ENCODE results near the gene SYNPR. TPM values are rescaled to one million over a fixed set of nuclear protein-coding genes. Genes with fewer than 3 reads are reported as not detected.

The SYNPR gene
- total RNA-seq, 1 experiment from 2014 or later: not detected

- Histone ChIP-seq H3K27me3 (ENCODE audit: low read length) (no peaks in the 10 kb centered on the region), H3K79me2 (ENCODE audit: low read length) (no peaks in the 10 kb centered on the region), H3K4me2 (ENCODE audit: low read length) (no peak overlapping the region), H2AFZ (ENCODE audit: low read length) (no peak overlapping the region), H3K9me3 (ENCODE audit: low read length) (no peaks in the 10 kb centered on the region), H3K36me3 (ENCODE audit: low read depth, low read length) (no peaks in the 10 kb centered on the region), H3F3A (ENCODE audit: low read length, unreplicated experiment) (no peaks in the 10 kb centered on the region), H4K20me1 (ENCODE audit: low read length) (no peaks in the 10 kb centered on the region), H3K4me1 (ENCODE audit: insufficient read depth, low read length) (no peaks in the 10 kb centered on the region), H3K9me2 (replicated peaks; ENCODE audit: low read length) (no peaks in the 10 kb centered on the region), H3K27ac (ENCODE audit: low read length) (no peak overlapping the region), H3K9ac (ENCODE audit: low read length) (no peak overlapping the region), H3K4me3 (ENCODE audit: low read length) (no peak overlapping the region)
- DNase-seq (no peak), ATAC-seq (no peak)
- ChIA-PET POLR2A (ENCODE audit: unreplicated experiment) (no interaction called here), CTCF (no interaction called here)
- no TSS peak for BruUV-seq (replicated peaks)
- TF ChIP-seq EZH2 (IDR thresholded peaks at IDR 0.05; ENCODE audit: low read length, unreplicated experiment): no peak
- no peak for TF ChIP-seq CTCF (conservative IDR thresholded peaks at IDR 0.05; ENCODE audit: low read depth, low read length)
- no peak for TF ChIP-seq EZH2phosphoT487 (IDR thresholded peaks at IDR 0.05; ENCODE audit: borderline replicate concordance, low read length)
- intact Hi-C loops (cut with micrococcal nuclease): no loop called here
Observed at GRCh38 chr3:63494646-63495045, 216.5 kb downstream of the SYNPR start.

GRCh38 chr3:63497641-63498040 is 219.5 kb downstream of the SYNPR start:
- H3K36me3 ChIP-seq (ENCODE audit: low read depth, low read length): no peaks in the 10 kb centered on the region
- H3K27ac ChIP-seq (ENCODE audit: low read length): no peak overlapping the region
- no peaks in the 10 kb centered on the region for H3K4me1 ChIP-seq (ENCODE audit: insufficient read depth, low read length)
- no peak for DNase-seq
- ATAC-seq: no peak
- no peaks in the 10 kb centered on the region for H3K9me3 ChIP-seq (ENCODE audit: low read length)
- no peak overlapping the region for H3K4me2 ChIP-seq (ENCODE audit: low read length)
- no peaks in the 10 kb centered on the region for H4K20me1 ChIP-seq (ENCODE audit: low read length)
- no TSS peak for BruUV-seq (replicated peaks)
- no peak overlapping the region for H3K9ac ChIP-seq (ENCODE audit: low read length)
- H3K27me3 ChIP-seq (ENCODE audit: low read length): no peaks in the 10 kb centered on the region; the same call in 1 of the 2 replicates
- CTCF ChIA-PET: no interaction called here
- H2AFZ ChIP-seq (ENCODE audit: low read length): no peak overlapping the region
- H3K4me3 ChIP-seq (ENCODE audit: low read length): no peak overlapping the region
- no peaks in the 10 kb centered on the region for H3F3A ChIP-seq (ENCODE audit: low read length, unreplicated experiment)
- no peaks in the 10 kb centered on the region for H3K79me2 ChIP-seq (ENCODE audit: low read length)
- no peaks in the 10 kb centered on the region for H3K9me2 ChIP-seq (replicated peaks; ENCODE audit: low read length)
- TF ChIP-seq CTCF (conservative IDR thresholded peaks at IDR 0.05; ENCODE audit: low read depth, low read length) (no peak), EZH2 (IDR thresholded peaks at IDR 0.05; ENCODE audit: low read length, unreplicated experiment) (no peak), EZH2phosphoT487 (IDR thresholded peaks at IDR 0.05; ENCODE audit: borderline replicate concordance, low read length) (no peak)
- intact Hi-C loops (cut with micrococcal nuclease): no loop called here
- POLR2A ChIA-PET (ENCODE audit: unreplicated experiment): no interaction called here

GRCh38 chr3:63500196-63500595 is 222.1 kb downstream of the SYNPR start:
- Histone ChIP-seq H3K27me3 (ENCODE audit: low read length) (peaks cover 5% of the 10 kb centered on the region), H2AFZ (ENCODE audit: low read length) (no peak overlapping the region), H3K9me2 (replicated peaks; ENCODE audit: low read length) (no peaks in the 10 kb centered on the region), H3K4me3 (ENCODE audit: low read length) (no peak overlapping the region), H3K36me3 (ENCODE audit: low read depth, low read length) (no peaks in the 10 kb centered on the region), H4K20me1 (ENCODE audit: low read length) (no peaks in the 10 kb centered on the region), H3F3A (ENCODE audit: low read length, unreplicated experiment) (no peaks in the 10 kb centered on the region), H3K79me2 (ENCODE audit: low read length) (no peaks in the 10 kb centered on the region), H3K27ac (ENCODE audit: low read length) (no peak overlapping the region), H3K4me2 (ENCODE audit: low read length) (no peak overlapping the region), H3K9me3 (ENCODE audit: low read length) (no peaks in the 10 kb centered on the region), H3K9ac (ENCODE audit: low read length) (no peak overlapping the region), H3K4me1 (ENCODE audit: insufficient read depth, low read length) (no peaks in the 10 kb centered on the region)
- intact Hi-C loops (cut with micrococcal nuclease): no loop called here
- ATAC-seq: no peak
- TF ChIP-seq EZH2 (IDR thresholded peaks at IDR 0.05; ENCODE audit: low read length, unreplicated experiment) (no peak), EZH2phosphoT487 (IDR thresholded peaks at IDR 0.05; ENCODE audit: borderline replicate concordance, low read length) (no peak), CTCF (conservative IDR thresholded peaks at IDR 0.05; ENCODE audit: low read depth, low read length) (no peak)
- BruUV-seq (replicated peaks): no TSS peak
- DNase-seq: no peak
- ChIA-PET POLR2A (ENCODE audit: unreplicated experiment) (no interaction called here), CTCF (no interaction called here)

Data from PC-3 (cell line).